DMS 273 (cell line): ENCODE results near the gene NSDHL.
A peak's percentile ranks its signal among the peaks of the same experiment; 100 is the strongest.

Experiments
- DNase-seq: peaks from one replicate; lab custom pipeline; 2025; ENCODE audit not compliant: unreplicated experiment; lab: John Stamatoyannopoulos, UW

The NSDHL gene

DNA sequence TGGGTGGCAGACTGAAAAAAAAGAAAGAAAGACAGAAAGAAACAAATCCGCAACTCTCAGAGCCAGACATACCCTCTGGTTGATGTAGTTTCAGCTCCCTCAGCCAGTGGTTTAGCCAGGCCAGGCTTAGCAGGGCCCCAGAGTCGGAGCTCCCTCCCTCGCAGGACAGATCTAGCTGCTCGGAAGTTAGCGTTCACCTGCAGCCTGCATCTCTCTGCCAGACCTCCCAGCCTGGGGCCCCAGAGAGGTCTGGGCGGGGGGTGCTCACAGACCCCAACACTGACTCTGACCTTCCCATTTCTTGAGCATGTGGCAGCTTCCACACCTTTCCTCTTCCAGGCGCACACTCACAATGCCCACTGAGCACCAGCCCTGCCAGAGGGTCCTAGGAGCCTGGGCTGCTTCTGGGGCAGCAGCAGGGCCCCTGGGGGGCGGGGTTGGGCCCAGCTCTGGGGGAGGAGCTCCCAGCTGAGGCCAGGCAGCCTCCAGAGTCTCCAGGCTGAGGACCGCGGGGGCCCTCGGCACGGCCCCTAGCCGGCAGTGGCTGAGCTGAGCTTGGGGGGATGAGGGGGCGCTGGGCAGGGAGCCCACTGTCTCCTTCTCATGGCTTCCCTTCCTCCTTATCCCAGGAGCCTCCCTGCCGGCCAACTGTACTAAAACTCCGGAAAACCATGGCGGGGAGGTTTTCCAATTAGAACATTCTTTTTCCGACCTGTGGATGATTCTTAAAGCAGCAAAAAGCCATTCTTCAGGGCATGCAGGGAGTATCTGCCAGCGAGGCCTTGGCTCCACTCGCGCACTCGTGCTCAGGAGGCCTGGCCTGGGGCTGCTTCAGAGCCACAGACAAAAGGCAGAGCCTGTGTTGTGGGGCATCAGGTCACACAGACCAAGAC lies 62.4 kb downstream of the NSDHL start:
- DNase-seq: no peak

DNA sequence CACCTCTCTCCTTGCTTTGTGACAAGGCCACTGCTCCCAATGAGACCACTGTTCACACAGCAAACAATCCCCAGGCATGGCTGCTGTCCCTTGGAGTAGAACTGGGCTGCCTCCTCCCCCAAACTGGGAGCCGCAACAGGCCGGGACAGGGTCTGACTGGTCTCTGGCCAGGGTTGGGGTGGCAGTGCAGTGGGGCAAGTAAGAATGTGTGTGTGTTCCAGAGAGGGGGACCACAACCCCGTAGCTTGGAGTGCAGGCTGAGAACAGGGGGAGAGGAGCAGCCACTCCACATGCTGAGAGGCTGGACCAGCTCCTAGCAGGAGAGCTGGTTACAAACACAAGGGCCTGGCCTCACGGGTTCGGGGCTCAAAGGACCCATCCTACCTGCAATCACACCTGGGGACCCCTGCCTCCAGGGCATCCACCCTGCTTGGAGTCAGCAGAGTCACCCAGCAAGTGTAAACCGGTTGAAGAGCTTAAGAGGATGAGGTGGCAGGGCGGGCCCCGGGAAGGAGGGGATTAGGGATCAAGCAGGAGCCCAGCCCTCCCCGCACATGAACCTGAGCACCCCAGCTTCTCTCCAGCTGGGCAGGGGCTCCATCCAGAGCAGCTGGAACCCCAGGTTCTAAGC lies 63.2 kb downstream of the NSDHL start:
- DNase-seq: no peak

DNA sequence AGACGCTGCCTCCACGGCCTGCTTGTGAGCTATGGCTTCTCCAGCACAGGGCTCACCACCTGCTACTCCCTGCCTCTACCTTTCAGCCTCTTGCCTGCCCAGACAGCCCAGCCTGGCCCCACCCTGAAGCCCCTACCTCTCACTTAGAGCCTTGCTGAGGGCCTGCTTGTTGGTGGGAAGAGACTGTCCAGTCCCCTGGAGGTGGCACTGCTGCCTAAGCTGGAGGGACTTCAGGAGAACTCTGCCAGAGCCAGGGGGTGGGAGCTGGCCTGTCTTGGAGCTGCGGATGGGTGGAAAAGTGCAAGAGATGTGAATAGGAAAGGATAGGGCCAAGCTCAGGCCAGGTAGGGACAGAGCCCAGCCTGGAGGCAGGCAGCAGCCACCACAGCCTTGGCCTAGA lies 64.3 kb downstream of the NSDHL start:
- no peak for DNase-seq

DNA sequence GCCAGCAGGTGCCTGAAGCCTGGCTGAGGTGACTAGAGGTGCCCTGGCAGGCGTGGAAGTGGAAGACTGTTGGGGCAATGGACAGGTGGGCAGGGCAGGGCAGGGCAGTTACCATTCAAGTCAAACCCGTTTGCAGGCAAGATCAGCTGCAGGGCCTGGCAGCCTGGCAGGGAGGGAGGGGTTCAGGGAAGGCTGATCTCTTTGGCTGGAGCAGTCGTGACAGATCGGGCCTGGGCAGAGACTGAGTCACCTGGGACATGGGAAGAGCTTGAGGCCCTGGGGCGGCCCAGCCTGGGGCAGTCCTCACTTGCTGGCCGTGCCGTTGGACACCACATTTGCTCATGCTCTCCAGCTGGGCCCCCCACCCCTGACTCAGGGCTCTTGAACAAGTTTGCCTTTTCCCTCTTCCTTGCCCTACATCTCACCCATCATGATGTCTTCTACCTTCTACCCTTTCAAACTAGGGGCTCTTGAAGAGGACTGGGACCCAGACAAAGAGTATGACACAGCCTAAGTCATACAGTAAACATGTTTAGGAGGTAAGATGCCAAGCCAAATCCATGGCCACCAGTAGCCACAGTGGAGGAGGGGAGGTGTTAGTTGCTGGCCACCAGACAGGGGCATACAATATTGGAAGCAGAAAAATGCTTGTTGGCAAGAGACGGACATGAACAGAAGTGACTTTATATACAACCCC lies 65.0 kb downstream of the NSDHL start:
- no peak for DNase-seq

DNA sequence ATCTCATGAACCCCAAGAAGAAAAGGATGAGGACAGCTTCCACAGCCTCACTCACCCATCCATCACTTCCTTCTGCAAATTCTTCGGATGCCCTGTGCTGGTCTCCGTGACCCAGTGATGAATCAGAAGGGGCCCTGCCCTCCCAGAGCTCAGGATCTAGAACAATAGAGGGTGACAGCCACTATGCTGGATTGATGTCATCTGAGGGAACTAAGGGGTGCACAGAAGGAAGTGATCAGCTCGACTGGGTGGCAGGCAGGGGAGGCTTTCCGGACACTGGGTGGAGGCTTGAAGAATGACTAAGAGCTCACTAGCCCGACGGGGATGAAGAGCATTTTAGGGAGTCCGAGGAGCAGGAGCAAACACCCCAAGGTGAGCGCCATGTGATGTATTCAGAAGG lies 65.6 kb downstream of the NSDHL start:
- no peak for DNase-seq

DNA sequence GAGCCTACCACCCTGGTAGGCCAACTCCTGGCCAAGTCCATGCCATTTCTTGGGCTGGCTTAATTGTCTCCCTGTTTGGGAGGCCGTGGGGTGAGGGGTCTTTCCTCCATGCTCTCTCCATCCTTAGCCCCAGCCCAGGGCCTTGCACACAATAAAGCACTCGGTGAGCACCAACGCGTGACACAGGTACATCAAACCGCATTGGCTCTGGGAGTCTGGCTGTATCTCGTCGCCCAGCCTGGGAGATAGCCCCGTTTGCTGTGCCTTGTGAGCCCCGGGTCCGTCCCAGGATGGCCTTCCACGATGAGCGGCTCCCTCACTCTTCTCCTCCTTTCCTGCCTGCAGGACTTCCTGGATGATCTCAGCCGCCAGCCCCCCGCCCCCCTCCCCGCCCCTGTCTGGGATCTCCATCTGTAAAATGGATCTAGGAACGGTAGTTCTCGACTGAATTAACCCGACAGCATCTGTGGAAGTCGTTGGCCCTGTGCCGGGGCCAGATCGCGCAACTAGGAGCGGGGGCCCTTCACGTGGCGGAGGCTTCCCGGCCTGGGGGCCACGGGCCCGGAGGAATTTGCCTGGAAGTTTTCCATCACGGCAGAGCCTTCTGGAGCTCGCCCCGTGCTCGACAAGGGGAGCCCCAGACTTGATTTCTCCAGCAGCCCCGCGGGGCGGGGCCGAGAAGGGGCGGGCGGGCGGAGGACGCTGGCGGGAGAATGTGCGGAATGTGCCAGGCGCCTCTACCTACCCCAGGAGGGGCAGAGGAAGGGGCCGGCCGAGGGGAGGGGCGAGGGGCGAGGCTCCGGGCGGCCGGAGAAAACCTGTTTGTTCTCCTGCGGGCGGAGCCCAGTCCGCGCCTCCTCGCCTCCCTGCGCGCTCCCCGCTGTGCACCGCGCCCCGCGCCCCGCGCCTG lies 66.6 kb downstream of the NSDHL start, which contains the start of gene ZNF185:
Gene ZNF185 (plus strand): TSS at position 846 of the 910 bp plus-strand sequence. CDS start 16,423 bp downstream, outside the sequence.
- peak; percentile 71 for DNase-seq

DNA sequence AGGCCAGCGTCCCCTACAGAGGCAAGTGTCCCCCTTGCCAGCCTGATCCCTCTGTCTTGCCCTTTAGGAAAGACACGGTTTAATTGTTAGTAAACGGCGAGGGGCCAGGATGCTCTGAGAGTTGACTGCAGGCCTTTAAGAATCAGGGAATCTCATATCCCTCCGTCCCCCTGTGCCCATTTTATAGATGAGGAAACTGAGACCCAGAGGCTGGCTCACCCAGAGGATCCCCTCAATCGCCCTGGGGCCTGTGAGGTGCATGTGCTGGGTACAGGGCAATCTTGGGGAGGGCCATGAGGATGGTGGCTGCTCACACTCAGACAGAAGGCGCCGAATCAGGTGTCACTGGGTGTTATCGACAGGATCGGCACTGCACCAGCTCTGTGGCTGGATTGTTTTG lies 67.6 kb downstream of the NSDHL start:
- no peak for DNase-seq

DNA sequence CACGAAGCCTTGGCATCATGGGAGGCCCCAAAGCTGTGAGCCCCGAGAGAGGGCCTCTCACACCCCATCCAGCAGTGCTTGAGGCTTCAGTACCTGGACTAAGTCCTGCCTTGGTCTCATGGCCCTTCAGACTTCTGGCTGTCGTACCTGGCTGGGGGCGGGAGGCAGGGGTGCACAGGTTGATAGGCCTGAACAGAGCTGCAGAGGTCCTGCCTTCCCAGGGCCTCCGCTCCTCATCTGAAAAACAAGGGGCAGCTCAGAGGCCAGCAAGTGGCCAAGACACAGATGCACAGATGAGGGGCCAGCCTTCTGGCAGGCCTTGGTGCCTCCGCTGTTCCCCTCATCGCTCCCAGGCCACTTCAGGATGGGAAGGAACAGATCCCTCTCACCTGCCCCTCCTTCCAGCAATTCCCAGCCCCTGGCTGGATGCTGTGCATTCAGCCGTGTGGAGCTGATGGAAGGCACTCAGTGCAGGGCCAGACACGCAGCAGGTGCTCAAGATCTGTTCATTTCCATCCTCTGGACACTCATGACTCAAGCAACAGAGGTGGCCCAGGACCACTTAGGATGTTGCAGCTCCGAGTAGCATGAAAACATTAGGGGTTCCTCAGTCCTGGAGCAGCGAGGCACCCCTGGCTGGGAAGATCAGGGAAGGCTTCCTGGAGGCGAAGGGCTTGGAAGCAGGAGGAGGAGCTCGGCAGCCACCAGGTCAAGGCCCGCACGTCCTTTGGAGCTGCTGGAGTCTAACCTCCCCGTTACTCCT lies 68.4 kb downstream of the NSDHL start:
- DNase-seq: no peak

DNA sequence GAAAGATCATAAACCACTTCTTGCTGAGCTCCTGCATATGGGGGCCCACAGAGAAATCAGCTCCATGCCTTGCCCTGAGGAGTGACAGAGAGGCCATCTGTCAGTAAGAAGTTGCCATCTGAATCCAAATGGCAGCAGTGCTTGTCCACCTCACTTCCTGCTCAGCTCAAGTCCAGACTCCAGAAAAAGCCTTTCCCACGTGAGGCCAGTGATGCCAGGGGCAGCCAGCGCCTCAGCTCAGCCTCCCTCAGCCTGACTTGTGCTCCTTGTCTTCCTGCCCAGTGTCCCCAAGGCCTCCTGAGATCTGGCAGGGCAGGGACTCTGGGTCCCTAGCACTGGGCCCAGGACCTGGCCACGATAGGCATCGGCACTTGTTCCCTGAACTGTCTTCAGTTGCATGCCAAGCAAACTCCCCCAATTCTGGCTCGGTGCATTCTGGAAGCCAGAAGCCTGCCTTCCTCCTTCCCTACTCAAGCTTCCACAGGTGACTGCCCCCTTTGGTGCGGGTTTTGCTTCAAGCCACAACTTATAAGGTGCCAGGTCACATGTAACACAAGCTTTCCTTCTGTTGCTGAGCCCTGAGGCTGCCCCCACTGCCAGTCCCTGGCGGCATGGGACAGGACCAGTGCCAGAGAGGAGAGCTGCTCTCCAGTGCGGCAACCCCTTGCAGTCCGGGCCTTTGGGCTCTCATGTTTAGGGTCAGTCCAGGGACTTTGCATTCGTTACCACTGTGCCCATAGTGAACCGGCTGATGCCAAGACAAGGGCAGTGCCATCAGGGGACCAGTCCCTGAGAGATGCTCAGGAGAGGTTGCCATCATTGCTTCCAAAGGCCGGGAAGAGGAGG lies 69.2 kb downstream of the NSDHL start:
- peak; percentile 37 for DNase-seq

DNA sequence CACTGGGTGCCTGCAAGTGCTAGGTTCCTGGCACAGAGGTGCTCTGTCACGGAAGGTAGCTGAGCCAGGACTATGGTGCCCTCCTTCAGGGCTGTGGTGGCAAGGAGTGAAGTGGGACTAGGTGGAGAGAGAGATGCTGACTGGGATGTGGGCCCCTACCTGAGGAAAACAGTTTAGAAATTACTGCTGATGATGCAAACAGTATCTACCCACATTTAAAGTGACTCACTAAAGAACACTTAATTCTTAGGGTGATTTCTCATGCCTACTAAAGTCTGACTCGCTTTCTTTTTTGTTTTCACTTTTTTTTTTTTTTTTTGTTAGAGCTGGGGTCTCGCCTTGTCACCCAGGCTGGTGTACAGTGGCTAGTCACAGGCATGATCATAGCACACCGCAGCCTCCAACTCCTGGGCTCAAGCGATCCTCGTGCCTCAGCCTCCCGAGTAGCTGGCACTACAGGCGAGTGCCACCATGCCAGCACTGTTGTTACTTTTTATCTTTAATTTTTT lies 70.1 kb downstream of the NSDHL start:
- DNase-seq: no peak

DNA sequence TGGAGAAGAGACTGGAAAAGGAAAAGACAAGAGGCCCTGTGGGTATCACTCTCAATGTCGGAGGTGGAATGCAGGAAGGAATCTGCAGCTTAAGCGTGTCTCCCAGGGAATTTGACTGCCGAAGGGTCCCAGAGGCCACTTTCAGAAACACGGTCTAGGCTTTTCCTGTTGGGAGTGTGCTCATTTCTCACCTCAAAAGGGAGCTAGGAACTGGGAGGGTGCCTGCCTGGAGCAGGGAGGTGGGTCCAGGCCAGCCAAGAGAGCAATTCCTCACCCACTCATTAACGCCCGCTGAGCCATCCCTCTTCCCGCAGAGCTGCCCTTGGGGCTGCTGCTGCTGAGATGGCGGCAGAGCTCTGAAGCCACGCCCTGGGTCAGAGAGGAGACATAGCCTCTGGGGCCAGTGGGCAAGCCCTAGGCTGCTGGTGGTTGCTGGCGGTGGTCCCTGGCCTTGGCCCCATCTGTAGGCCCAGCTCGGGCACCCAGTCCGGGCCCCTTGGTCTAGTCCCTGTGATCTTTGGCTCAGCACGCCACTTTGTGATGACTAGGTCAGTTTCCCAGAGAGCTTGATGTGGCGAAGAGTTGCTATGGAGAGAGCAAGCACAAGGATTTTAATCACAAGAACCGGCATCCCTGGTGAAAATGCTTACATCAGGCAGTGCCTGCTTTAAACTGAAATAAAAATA lies 71.1 kb downstream of the NSDHL start:
- DNase-seq: no peak

DNA sequence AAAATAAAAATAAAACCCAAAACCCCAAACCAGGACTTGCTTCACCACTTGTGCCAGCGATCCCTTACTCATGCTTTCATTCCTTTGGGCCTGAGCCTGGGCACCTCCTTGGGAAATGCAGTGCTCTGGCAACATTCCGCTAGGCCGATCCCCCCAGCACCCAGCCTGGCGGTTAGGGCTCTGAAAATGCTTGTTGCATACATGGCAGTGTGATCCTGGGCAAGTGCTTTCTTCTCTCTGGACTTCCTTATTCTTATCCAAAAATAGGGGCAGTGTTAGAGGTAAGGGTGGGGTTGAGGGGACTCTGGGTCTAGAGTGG lies 71.6 kb downstream of the NSDHL start:
- no peak for DNase-seq

DNA sequence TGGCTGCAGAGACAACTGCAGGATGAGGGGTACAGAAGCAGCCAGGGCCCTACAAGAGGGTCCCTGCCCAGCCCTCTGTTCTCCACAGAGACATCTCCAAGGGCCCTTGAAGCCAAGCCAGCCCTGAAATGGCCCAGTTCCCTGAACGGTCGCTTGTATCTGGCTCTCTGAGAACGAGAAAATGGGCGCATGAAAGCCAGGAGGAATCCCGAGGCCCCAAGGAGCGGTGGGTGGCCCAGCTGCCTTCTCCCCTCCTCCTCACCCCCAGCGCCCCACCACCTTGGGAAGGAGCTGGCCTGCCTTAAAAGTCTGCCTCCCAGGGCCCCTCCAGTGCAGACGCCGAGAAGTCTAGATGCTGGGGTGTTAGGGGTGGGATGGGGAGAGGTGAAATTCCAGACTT lies 72.7 kb downstream of the NSDHL start:
- DNase-seq: no peak

DNA sequence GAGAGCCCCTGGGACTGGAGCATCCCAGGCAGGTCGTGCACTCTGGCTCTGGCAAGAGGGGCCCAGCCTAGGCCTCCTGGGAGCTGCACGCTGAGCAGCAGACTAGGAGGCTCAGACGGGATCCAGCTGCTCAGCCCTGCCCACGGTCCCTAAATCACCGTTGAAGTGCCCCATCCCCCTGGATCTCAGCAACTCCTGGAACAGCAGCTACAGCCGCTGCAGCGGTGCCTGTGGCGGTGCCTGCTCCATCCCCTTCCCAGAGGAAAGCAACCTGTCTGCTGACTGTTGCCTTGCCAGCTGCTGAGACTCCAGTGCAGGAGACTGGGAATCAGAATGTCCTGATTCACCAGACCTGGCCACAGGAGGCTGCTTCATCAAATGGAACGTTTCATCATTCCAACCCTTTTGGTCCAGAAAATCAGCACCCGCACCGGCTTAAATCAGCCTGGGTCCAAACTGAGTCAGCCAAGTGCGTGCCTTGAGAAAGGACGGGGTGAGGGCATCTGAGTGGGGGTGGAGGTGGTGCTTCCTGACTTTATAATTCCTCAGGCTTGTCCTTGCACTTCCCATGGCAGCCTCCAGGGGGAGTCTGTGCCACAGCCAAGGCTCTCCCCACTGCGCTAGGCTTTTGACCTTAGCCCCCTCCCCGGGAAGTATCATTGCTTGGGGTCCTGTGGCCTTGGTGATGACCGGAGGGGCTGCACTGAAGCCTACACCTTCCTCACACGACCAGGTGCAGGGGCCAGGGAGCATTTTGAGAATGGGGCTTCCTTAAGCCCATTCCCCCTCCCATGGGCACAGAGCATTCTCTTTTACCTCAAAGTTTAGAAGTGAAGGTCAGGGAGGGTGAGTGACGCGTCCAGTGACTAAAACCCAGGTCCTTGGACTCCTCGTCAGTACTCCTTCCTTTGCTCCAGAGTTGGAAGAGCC lies 73.6 kb downstream of the NSDHL start:
- peak; percentile 89 for DNase-seq

DNA sequence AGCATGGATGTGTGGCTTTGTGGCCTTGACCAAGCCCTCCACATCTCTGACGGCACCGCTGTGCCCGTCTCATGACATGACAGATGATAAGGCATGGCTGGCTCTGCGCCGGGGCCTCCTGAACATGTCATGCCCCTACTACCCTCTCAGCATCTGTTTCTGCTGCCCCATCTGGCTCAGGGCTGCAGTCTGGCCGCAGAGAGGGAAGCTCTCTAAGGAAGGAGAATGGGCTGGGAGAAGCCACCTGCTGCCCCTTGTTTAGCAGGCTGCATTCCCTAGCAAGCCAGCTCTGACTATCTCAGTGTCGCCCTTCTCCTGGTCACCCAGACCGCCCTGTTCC lies 74.2 kb downstream of the NSDHL start:
- peak; percentile 98 for DNase-seq

DNA sequence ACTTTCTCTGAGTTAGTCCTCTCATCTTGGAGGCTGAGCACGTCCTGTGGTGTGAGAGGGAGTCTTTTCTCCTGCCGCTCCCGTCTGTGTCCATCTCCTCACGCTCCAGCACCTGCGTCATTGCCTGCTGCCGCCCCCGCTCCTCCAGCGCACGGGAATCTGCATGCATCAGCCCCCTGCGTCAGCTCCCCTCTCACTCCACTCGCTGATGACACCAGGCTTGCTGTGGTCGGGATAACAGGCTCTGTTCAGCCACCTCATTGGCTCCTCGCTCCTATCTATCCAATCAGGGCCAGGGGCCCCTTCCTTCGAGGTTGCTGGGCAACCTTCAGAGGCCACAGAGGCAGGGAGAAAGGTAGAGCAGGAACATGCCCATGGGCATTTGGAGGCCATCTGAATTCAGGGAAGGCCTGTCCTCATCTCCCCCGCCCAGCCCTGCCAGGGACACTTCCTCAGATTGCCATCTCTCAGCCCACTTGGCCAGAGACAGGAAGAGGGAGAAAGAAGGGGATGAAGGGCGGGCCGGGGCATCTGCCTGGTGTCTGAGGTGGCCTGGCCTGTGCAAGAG lies 76.3 kb downstream of the NSDHL start:
- DNase-seq: peak; percentile 70

DNA sequence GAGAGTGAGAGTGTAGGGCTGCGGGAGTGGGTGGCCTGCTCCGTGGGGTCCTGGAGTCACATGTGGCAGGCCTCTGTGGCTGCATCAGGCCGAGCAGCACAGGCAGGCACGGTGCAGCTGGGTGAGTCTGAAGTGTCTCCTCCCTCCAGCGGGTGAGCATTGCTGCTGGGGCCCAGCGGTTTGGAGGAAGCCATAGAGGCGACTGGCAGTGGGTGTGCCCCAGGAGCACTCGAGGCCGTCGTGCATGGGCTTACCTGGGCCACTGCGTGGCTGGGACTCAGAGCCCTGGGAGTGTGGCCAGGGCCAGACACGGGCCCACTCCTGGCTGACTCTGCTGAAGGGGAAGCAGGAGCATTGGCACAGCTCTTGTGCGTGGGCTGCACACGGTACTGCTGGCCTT lies 77.6 kb downstream of the NSDHL start:
- DNase-seq: no peak
